Epithelial cell of esophagus (primary cell): ENCODE measurements around the gene SERTAD4.

Experiments
- DNase-seq: peaks from one replicate; pipeline ENCODE4 v3.0.0; 2010; ENCODE audit warnings: low read depth
- H3K4me3 ChIP-seq: 2 replicates; pipeline ENCODE4 v1.5.1; 2011; ENCODE audit warnings: mild to moderate bottlenecking, low read length, control low read depth
- TF ChIP-seq, protein P1 (sequence below): IDR thresholded peaks from 2 replicates; pipeline ENCODE4 v1.5.1; 2011; ENCODE audit warnings: low read depth, mild to moderate bottlenecking, low read length, control low read depth, inconsistent platforms; ENCODE audit not compliant: insufficient read depth; ENCODE audit errors: missing control alignments

SERTAD4 gene

GRCh38 chr1:210250665-210250997 lies 18.0 kb downstream of the SERTAD4 start:
- no peak overlapping the region for H3K4me3 ChIP-seq
- DNase-seq: no peak
- TF ChIP-seq, protein P1, sequence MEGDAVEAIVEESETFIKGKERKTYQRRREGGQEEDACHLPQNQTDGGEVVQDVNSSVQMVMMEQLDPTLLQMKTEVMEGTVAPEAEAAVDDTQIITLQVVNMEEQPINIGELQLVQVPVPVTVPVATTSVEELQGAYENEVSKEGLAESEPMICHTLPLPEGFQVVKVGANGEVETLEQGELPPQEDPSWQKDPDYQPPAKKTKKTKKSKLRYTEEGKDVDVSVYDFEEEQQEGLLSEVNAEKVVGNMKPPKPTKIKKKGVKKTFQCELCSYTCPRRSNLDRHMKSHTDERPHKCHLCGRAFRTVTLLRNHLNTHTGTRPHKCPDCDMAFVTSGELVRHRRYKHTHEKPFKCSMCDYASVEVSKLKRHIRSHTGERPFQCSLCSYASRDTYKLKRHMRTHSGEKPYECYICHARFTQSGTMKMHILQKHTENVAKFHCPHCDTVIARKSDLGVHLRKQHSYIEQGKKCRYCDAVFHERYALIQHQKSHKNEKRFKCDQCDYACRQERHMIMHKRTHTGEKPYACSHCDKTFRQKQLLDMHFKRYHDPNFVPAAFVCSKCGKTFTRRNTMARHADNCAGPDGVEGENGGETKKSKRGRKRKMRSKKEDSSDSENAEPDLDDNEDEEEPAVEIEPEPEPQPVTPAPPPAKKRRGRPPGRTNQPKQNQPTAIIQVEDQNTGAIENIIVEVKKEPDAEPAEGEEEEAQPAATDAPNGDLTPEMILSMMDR: no peak

DNA sequence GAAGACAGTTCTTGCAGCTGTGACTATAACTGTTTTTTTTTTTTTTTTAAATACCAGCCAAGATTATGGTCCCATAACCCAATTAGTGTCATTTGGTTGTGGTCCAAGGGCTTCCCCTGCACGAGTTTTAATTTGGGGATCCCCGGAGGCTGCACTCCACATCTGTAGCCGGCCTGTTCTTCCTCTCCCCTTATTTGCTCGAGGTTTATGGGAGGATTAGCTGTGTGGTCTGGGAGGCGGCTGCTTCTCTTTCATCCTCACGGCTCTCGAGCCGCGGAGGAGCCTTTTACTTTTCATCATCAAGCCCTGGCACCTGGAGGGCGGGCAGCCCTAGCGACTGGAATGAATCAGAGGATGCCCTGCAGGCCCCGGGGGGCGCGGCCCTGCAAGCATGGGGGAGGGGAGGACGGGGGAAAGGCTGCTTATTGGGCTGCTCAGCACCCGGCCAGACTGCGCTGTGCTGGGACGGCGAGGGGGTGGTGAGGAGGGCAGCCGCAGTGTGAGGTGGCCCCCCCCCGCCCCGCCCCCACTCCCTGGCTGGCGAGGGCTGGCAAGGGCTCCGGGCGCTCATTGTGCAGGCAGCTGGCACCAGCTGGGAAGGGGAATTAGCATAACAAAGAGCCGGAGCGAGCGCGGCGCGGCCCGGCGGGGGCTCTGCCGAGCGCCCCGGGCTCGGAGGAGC lies 18.5 kb downstream of the SERTAD4 start:
- peak overlapping the region; percentile 43 for H3K4me3 ChIP-seq

GRCh38 chr1:210251680-210252490 lies 19.3 kb downstream of the SERTAD4 start:
- DNase-seq: no peak
- H3K4me3 ChIP-seq: peak overlapping the region; percentile 43
- TF ChIP-seq, protein P1: no peak

More for the DNA sequence above, 18.5 kb downstream of the SERTAD4 start:
- peak; percentile 78 for DNase-seq
- TF ChIP-seq, protein P1: no peak

DNA sequence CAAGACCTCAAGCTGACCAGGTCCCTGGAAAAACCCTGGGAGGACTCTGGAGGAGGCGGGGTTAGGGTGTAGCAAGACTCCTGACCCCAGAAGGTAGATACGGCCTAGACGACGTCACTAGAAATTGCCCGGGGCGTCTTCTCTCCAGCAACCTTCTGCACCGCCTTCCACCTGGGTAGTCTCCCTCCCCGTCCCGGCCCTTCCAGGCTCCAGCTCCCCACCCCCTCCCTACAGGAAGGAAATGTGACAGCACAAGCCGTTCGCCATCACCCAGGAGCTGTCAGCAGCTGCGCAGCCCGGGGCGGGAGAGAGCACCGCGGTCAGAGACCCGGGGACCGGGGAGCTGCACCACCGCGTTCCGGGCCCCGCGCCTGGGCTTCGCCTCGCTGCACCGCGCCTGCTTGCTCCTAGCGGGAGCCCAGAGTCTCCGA lies 20.0 kb downstream of the SERTAD4 start:
- no peak overlapping the region for H3K4me3 ChIP-seq
- DNase-seq: no peak
- TF ChIP-seq, protein P1: no peak

GRCh38 chr1:210254298-210254697 lies 21.7 kb downstream of the SERTAD4 start:
- no peak for DNase-seq
- TF ChIP-seq, protein P1: no peak
- H3K4me3 ChIP-seq: no peak overlapping the region

DNA sequence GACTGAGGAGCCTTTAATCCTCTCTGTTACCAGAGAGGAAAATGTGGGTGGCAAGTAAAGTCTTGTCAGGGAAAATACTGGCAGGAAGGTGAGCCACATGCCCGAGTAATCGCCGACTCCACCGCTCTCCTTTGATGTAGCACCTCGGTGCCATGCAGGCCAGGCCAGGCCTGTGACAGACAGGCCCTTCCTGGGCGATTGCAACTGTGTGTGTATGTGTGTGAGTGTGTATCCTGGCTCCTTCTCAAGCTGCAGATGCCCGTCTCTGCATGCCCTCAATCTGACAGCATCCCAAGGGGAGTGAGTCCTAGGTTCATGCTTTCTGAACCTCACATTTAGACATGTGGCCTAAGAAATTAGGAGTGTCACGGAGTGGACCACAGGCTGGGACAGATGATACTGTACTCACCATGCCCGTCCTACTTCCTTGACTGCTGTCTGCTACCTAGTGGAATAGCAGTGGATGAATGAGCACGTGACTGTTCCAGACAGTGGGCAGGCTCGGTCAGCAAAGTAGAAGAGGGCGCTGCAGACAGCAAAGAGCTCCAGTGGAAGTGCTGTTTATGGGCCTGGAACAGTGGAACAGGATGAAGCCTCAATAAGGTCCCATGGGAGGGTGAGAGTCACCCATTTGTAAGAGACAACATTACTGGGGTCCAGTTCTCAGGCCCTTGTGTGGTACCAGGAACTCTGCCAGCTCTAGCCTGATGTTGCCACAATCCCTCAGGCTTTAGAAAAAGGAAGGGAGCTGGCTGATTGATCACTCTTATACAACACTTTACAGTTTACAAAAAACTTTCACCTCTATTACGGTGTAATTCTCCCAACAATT lies 25.3 kb downstream of the SERTAD4 start:
- DNase-seq: peak; percentile 82
- H3K4me3 ChIP-seq: no peak overlapping the region
- TF ChIP-seq, protein P1: no peak
